Common myeloid progenitor, CD34-positive (primary cell): ENCODE data around the gene FARSB.

Experiments
- CTCF ChIA-PET: fragments of 350-600 bp; sonication (Branson Sonifier 250); formaldehyde crosslinking; loops from one replicate; lab custom pipeline; 2021; ENCODE audit warnings: antibody characterized with exemption; lab: Charles Lee
- POLR2A ChIA-PET: fragments of 350-600 bp; sonication (Branson Sonifier 250); formaldehyde crosslinking; loops from one replicate; lab custom pipeline; 2021; ENCODE audit warnings: antibody characterized with exemption; lab: Charles Lee
- DNase-seq, 3 donors: peaks; one replicate each; pipeline versions ENCODE4 v3.0.0 to v3.0.0-alpha.2; 2013
- H3K27ac ChIP-seq, 2 experiments: 1 replicate in 1 of 2; 2 replicates in 1 of 2; pipeline ENCODE4 v1.7.0; 2013; ENCODE audit warnings: inconsistent platforms in 2 of 2, low read length in 2 of 2, mild to moderate bottlenecking in 2 of 2, low read depth in 1 of 2, moderate library complexity in 1 of 2; ENCODE audit not compliant: severe bottlenecking in 2 of 2, insufficient read depth in 1 of 2, poor library complexity in 1 of 2
- H3K27me3 ChIP-seq, 5 experiments: replicated peaks in 2 of 5; 1 replicate in 3 of 5; 2 replicates in 2 of 5; pipeline versions ENCODE4 v1.6.1 to v1.7.0; 2013; ENCODE audit warnings: low read length in 4 of 5, mild to moderate bottlenecking in 2 of 5, moderate library complexity in 2 of 5, inconsistent platforms in 1 of 5; ENCODE audit not compliant: insufficient read depth in 5 of 5, control insufficient read depth in 4 of 5
- H3K36me3 ChIP-seq, 4 experiments: 1 replicate in 2 of 4; 2 replicates in 2 of 4; pipeline versions ENCODE4 v1.6.1 to v1.7.0; 2013; ENCODE audit warnings: low read length in 3 of 4, control low read depth in 1 of 4, mild to moderate bottlenecking in 1 of 4; ENCODE audit not compliant: control insufficient read depth in 4 of 4, insufficient read depth in 4 of 4
- H3K4me1 ChIP-seq, 4 experiments: 1 replicate in 3 of 4; 2 replicates in 1 of 4; pipeline versions ENCODE4 v1.6.1 to v1.7.1; 2013; ENCODE audit warnings: low read length in 3 of 4, mild to moderate bottlenecking in 3 of 4, control low read depth in 1 of 4, inconsistent platforms in 1 of 4, moderate library complexity in 1 of 4; ENCODE audit not compliant: control insufficient read depth in 4 of 4, insufficient read depth in 4 of 4; ENCODE audit errors: control extremely low read depth in 1 of 4
- H3K4me3 ChIP-seq, 7 experiments: 1 replicate in 4 of 7; 2 replicates in 3 of 7; pipeline versions ENCODE4 v1.5.1 to v1.7.0; 2013; ENCODE audit warnings: mild to moderate bottlenecking in 7 of 7, low read length in 6 of 7, moderate library complexity in 6 of 7, inconsistent platforms in 2 of 7, low read depth in 2 of 7, control low read depth in 1 of 7; ENCODE audit not compliant: insufficient read depth in 4 of 7, control insufficient read depth in 1 of 7; ENCODE audit errors: extremely low read depth in 1 of 7
- H3K9me3 ChIP-seq, 5 experiments: 1 replicate in 4 of 5; 2 replicates in 1 of 5; pipeline versions ENCODE4 v1.6.1 to v1.7.1; 2013; ENCODE audit warnings: low read length in 4 of 5, mild to moderate bottlenecking in 2 of 5, inconsistent platforms in 1 of 5, low read depth in 1 of 5, moderate library complexity in 1 of 5; ENCODE audit not compliant: control insufficient read depth in 4 of 5, insufficient read depth in 2 of 5; ENCODE audit errors: control extremely low read depth in 1 of 5
- WGBS: methylation state at CpG from one replicate; pipeline ENCODE4 v1.1.5; 2013; ENCODE audit not compliant: insufficient coverage; 5-methylcytosine and 5-hydroxymethylcytosine counted together

Gene FARSB

GRCh38 chr2:222575618-222576017, 80.3 kb downstream of the FARSB start:
- Histone ChIP-seq H3K27ac (no peak overlapping the region), H3K27me3 (no peaks in the 10 kb centered on the region), H3K4me1 (peaks cover 0 to 13% (median 11%) of the 10 kb centered on the region in 4 experiments), H3K9me3 (no peaks in the 10 kb centered on the region), H3K36me3 (peaks cover 6 to 32% (median 13%) of the 10 kb centered on the region in 4 experiments), H3K4me3 (no peak overlapping the region)
- ChIA-PET CTCF (no interaction called here), POLR2A (no interaction called here)
- no peak for DNase-seq
- 100% methylated on average over 1 of the region's 2 CpGs for WGBS

- no peaks in the 10 kb centered on the region for H3K9me3 ChIP-seq
- no peak overlapping the region for H3K4me3 ChIP-seq
- H3K27me3 ChIP-seq, result no peaks in the 10 kb centered on the region
- peak overlapping the region; percentile 47 to 55 for H3K27ac ChIP-seq
- ChIA-PET CTCF (interaction anchor here (0.5 to 2.3 kb wide), 3 partner anchors 83 to 254 kb away, joined by 3 to 9 read pairs (median 4); a partner anchor contains a TSS), POLR2A (interaction anchor here (0.6 to 0.9 kb wide), 2 partner anchors 16 to 327 kb away, joined by 3 read pairs; no protein-coding TSS in a partner anchor)
- H3K4me1 ChIP-seq, result peaks cover 0 to 13% (median 11%) of the 10 kb centered on the region in 4 experiments
- H3K36me3 ChIP-seq, result peaks cover 6 to 46% (median 14%) of the 10 kb centered on the region in 4 experiments
- DNase-seq, result peak; percentile 35 to 85 (median 79)
- WGBS, result no CpG with 5 or more reads among the region's 1 CpG
These were observed 83.1 kb downstream of the FARSB start for GRCh38 chr2:222572751-222573174.

- peak overlapping the region; percentile 34 to 55 for H3K27ac ChIP-seq
- H3K9me3 ChIP-seq, result no peaks in the 10 kb centered on the region
- no peak for DNase-seq
- no peaks in the 10 kb centered on the region for H3K27me3 ChIP-seq
- ChIA-PET POLR2A (interaction anchor here (0.6 to 0.9 kb wide), 2 partner anchors 16 to 326 kb away, joined by 3 read pairs; no protein-coding TSS in a partner anchor), CTCF (interaction anchor here (0.5 to 1.7 kb wide), 2 partner anchors 83 to 252 kb away, joined by 3 to 4 read pairs; a partner anchor contains a TSS)
- no peak overlapping the region for H3K4me3 ChIP-seq
- H3K36me3 ChIP-seq, result peaks cover 6 to 51% (median 15%) of the 10 kb centered on the region in 4 experiments
- 97% methylated on average over 6 of the region's 6 CpGs for WGBS
- H3K4me1 ChIP-seq, result peaks cover 0 to 13% (median 11%) of the 10 kb centered on the region in 4 experiments
These were observed 83.6 kb downstream of the FARSB start for GRCh38 chr2:222572264-222572721.

- CTCF ChIA-PET, result interaction anchor here (0.7 to 1.3 kb wide), 4 partner anchors 8 to 209 kb away, joined by 3 to 9 read pairs (median 4); no protein-coding TSS in a partner anchor
- peaks cover 6 to 52% (median 25%) of the 10 kb centered on the region in 4 experiments for H3K36me3 ChIP-seq
These were observed 86.1 kb downstream of the FARSB start for GRCh38 chr2:222569826-222570225.

GRCh38 chr2:222568865-222569264, 87.0 kb downstream of the FARSB start:
- H3K27me3 ChIP-seq, result no peaks in the 10 kb centered on the region
- DNase-seq, result no peak
- WGBS, result 93% methylated on average over 4 of the region's 4 CpGs
- POLR2A ChIA-PET, result no interaction called here
- no peaks in the 10 kb centered on the region for H3K9me3 ChIP-seq
- CTCF ChIA-PET, result interaction anchor here (0.7 to 0.9 kb wide), 2 partner anchors 13 to 43 kb away, joined by 3 read pairs; no protein-coding TSS in a partner anchor
- H3K36me3 ChIP-seq, result peaks cover 6 to 52% (median 25%) of the 10 kb centered on the region in 4 experiments
- H3K27ac ChIP-seq, result no peak overlapping the region
- H3K4me3 ChIP-seq, result no peak overlapping the region
- H3K4me1 ChIP-seq, result peaks cover 0 to 13% (median 11%) of the 10 kb centered on the region in 4 experiments

More at GRCh38 chr2:222569826-222570225, 86.1 kb downstream of the FARSB start:
- Histone ChIP-seq H3K9me3 (no peaks in the 10 kb centered on the region), H3K4me1 (peaks cover 0 to 13% (median 11%) of the 10 kb centered on the region in 4 experiments), H3K27ac (no peak overlapping the region), H3K4me3 (no peak overlapping the region), H3K27me3 (no peaks in the 10 kb centered on the region)
- DNase-seq, result no peak
- no CpG with 5 or more reads among the region's 1 CpG for WGBS
- POLR2A ChIA-PET, result no interaction called here

- ChIA-PET POLR2A (no interaction called here), CTCF (no interaction called here)
- Histone ChIP-seq H3K36me3 (peaks cover 6 to 42% (median 19%) of the 10 kb centered on the region in 4 experiments), H3K9me3 (no peaks in the 10 kb centered on the region), H3K4me3 (no peak overlapping the region), H3K27ac (no peak overlapping the region), H3K27me3 (no peaks in the 10 kb centered on the region), H3K4me1 (no peaks in the 10 kb centered on the region)
- DNase-seq, result no peak
- 100% methylated on average over 4 of the region's 6 CpGs for WGBS
These were observed 89.7 kb downstream of the FARSB start for GRCh38 chr2:222566229-222566628.

- POLR2A ChIA-PET, result no interaction called here
- Histone ChIP-seq H3K9me3 (no peaks in the 10 kb centered on the region), H3K36me3 (peaks cover 4 to 25% (median 15%) of the 10 kb centered on the region in 4 experiments), H3K4me3 (no peak overlapping the region), H3K27ac (no peak overlapping the region), H3K4me1 (no peaks in the 10 kb centered on the region), H3K27me3 (no peaks in the 10 kb centered on the region)
- WGBS, result 93% methylated on average over 5 of the region's 6 CpGs
- no peak for DNase-seq
- CTCF ChIA-PET, result interaction anchor here (1.1 to 1.5 kb wide), 2 partner anchors 244 to 246 kb away, joined by 3 to 4 read pairs; no protein-coding TSS in a partner anchor
These were observed 92.0 kb downstream of the FARSB start for GRCh38 chr2:222563936-222564335.
